NT2/D1 (cell line): ENCODE results near the gene PIGA.

Experiments used
- SUZ12 ChIP-seq: IDR thresholded peaks from 2 replicates; pipeline ENCODE4 v1.6.1; 2011; ENCODE audit not compliant: insufficient read length, insufficient read depth; ENCODE audit errors: extremely low read depth
- YY1 ChIP-seq: IDR thresholded peaks from 2 replicates; pipeline ENCODE4 v1.6.1; 2011; ENCODE audit not compliant: insufficient read length, insufficient read depth
- ZNF274 ChIP-seq: IDR thresholded peaks from 2 replicates; pipeline ENCODE4 v1.6.1; 2011; ENCODE audit warnings: mild to moderate bottlenecking, low read depth, low read length

- no peak for TF ChIP-seq YY1
- no peak for TF ChIP-seq ZNF274
- no peak for TF ChIP-seq SUZ12
Measured at GRCh38 chrX:15336023-15336413, 695 bp upstream of the PIGA start.
